OCI-LY7 (cell line): ENCODE measurements around the gene GALNT5. TPM values are rescaled to one million over a fixed set of nuclear protein-coding genes. Genes with fewer than 3 reads are reported as not detected.

Experiments used
- BruUV-seq: library from RNA; stranded (reverse); fragments of 400-500 nt; replicated peaks from 2 replicates; lab custom pipeline; 2021; lab: Mats Ljungman, UMichigan
- CTCF ChIA-PET: fragments of 300-600 bp; sonication (Branson Sonifier 250); formaldehyde crosslinking; loops from one replicate; lab custom pipeline; 2022; ENCODE audit warnings: antibody characterized with exemption; ENCODE audit not compliant: unreplicated experiment; lab: Charles Lee
- POLR2A ChIA-PET: fragments of 300-600 bp; sonication (Branson Sonifier 250); formaldehyde crosslinking; loops from one replicate; lab custom pipeline; 2022; ENCODE audit warnings: antibody characterized with exemption; lab: Charles Lee
- DNase-seq: peaks from one replicate; pipeline ENCODE4 v3.0.0-alpha.2; 2015; ENCODE audit warnings: low spot score
- H2AFZ ChIP-seq: fragments of 200-600 bp; sonication (generic), shearing (Covaris generic); 2 replicates; pipeline ENCODE4 v1.6.1; 2014; ENCODE audit warnings: mild to moderate bottlenecking, antibody characterized with exemption, low read length, moderate library complexity
- H3K27ac ChIP-seq: fragments of 200-600 bp; sonication (generic); 2 replicates; pipeline ENCODE4 v1.5.1; 2014; ENCODE audit warnings: mixed run types, low read depth, mild to moderate bottlenecking, moderate library complexity, low read length, inconsistent platforms; ENCODE audit not compliant: poor library complexity, severe bottlenecking
- H3K36me3 ChIP-seq: fragments of 200-600 bp; sonication (generic); 2 replicates; pipeline ENCODE4 v1.6.1; 2014; ENCODE audit warnings: mild to moderate bottlenecking, antibody characterized with exemption, low read length, moderate library complexity, mixed read lengths; ENCODE audit not compliant: insufficient read depth
- H3K4me1 ChIP-seq: fragments of 200-600 bp; sonication (generic); 2 replicates; pipeline ENCODE4 v1.5.1; 2014; ENCODE audit warnings: mild to moderate bottlenecking, low read length; ENCODE audit not compliant: insufficient read depth, poor library complexity, severe bottlenecking
- H3K4me2 ChIP-seq: fragments of 200-600 bp; sonication (generic); 2 replicates; pipeline ENCODE4 v1.6.1; 2014; ENCODE audit warnings: mild to moderate bottlenecking, low read length
- H3K4me3 ChIP-seq: fragments of 200-600 bp; sonication (generic); 2 replicates; pipeline ENCODE4 v1.5.1; 2014; ENCODE audit warnings: mild to moderate bottlenecking, low read depth, low read length; ENCODE audit not compliant: poor library complexity, severe bottlenecking
- H3K79me2 ChIP-seq: fragments of 200-600 bp; sonication (generic); 2 replicates; pipeline ENCODE4 v1.6.1; 2016; ENCODE audit warnings: low read depth, mild to moderate bottlenecking, low read length, moderate library complexity, mixed read lengths; ENCODE audit not compliant: insufficient read depth
- H3K9me2 ChIP-seq: fragments of 200-600 bp; sonication (generic); 2 replicates; pipeline ENCODE4 v1.6.1; 2016; ENCODE audit warnings: mild to moderate bottlenecking, low read length, mixed read lengths; ENCODE audit not compliant: insufficient read depth
- H3K9me3 ChIP-seq: fragments of 200-600 bp; sonication (generic); 2 replicates; pipeline ENCODE4 v1.6.1; 2014; ENCODE audit warnings: mild to moderate bottlenecking, mixed run types, low read length, mixed read lengths
- H4K20me1 ChIP-seq: fragments of 200-600 bp; sonication (generic); 2 replicates; pipeline ENCODE4 v1.6.1; 2014; ENCODE audit warnings: mild to moderate bottlenecking, antibody characterized with exemption, low read length, moderate library complexity, mixed read lengths; ENCODE audit not compliant: insufficient read depth
- EZH2phosphoT487 ChIP-seq: fragments of 200-600 bp; sonication (generic); IDR thresholded peaks from 2 replicates; pipeline ENCODE4 v1.6.1; 2018; ENCODE audit warnings: low read depth, borderline replicate concordance, mild to moderate bottlenecking, mixed run types, antibody characterized with exemption, low read length, moderate library complexity, mixed read lengths
- intact Hi-C: fragments of 100-400 bp; cut with micrococcal nuclease; formaldehyde crosslinking; loops from one replicate; pipeline ENCODE4 v1.10.0; 2022; ENCODE audit not compliant: unreplicated experiment
- total RNA-seq, 2 experiments: library from RNA; depleted of rRNA in 1 of 2; stranded (reverse); fragments of >200 nt in 1 of 2; shearing (Covaris generic) in 1 of 2; gene quantifications; 2 replicates each; pipeline ENCODE4 v1.2.3, GENCODE V29; 2014 to 2022
- TF ChIP-seq, protein P1 (sequence below): fragments of 200-600 bp; sonication (generic); conservative IDR thresholded peaks from 2 replicates; pipeline ENCODE4 v1.5.1; 2014; ENCODE audit warnings: mild to moderate bottlenecking, antibody characterized with exemption, low read length, moderate library complexity, mixed read lengths

Gene GALNT5
- total RNA-seq, 2 experiments from 2014 or later, result not detected

DNA sequence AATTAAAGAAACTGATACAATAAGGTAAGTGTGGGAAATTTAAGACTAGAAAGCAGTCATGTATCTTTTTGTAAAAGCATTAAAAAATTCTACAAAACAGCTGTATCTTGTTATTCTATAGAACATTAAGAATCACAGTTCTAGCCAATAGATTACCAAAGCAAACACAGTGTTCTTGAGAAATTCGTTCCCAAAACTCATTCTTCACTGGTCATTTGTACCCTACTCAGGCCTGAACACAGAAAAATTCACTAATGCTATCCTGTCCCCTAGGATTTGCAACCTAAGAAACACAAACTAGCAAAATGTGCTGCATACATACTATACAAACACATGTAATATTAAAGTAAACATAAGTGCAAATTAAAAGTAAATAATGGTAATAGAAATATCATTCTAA lies 39.0 kb downstream of the GALNT5 start:
- no peak overlapping the region for H3K4me2 ChIP-seq
- no peaks in the 10 kb centered on the region for H3K79me2 ChIP-seq
- CTCF ChIA-PET, result no interaction called here
- H3K4me3 ChIP-seq, result no peak overlapping the region
- H3K27ac ChIP-seq, result no peak overlapping the region
- no peaks in the 10 kb centered on the region for H3K9me3 ChIP-seq
- intact Hi-C loops, result no loop called here
- H3K9me2 ChIP-seq, result no peaks in the 10 kb centered on the region
- no peak for DNase-seq
- H3K36me3 ChIP-seq, result no peaks in the 10 kb centered on the region
- H4K20me1 ChIP-seq, result no peaks in the 10 kb centered on the region
- H2AFZ ChIP-seq, result no peak overlapping the region
- BruUV-seq, result no TSS peak
- no peaks in the 10 kb centered on the region for H3K4me1 ChIP-seq
- TF ChIP-seq, protein P1, sequence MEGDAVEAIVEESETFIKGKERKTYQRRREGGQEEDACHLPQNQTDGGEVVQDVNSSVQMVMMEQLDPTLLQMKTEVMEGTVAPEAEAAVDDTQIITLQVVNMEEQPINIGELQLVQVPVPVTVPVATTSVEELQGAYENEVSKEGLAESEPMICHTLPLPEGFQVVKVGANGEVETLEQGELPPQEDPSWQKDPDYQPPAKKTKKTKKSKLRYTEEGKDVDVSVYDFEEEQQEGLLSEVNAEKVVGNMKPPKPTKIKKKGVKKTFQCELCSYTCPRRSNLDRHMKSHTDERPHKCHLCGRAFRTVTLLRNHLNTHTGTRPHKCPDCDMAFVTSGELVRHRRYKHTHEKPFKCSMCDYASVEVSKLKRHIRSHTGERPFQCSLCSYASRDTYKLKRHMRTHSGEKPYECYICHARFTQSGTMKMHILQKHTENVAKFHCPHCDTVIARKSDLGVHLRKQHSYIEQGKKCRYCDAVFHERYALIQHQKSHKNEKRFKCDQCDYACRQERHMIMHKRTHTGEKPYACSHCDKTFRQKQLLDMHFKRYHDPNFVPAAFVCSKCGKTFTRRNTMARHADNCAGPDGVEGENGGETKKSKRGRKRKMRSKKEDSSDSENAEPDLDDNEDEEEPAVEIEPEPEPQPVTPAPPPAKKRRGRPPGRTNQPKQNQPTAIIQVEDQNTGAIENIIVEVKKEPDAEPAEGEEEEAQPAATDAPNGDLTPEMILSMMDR, result no peak
- no peak for TF ChIP-seq EZH2phosphoT487
- POLR2A ChIA-PET, result no interaction called here

DNA sequence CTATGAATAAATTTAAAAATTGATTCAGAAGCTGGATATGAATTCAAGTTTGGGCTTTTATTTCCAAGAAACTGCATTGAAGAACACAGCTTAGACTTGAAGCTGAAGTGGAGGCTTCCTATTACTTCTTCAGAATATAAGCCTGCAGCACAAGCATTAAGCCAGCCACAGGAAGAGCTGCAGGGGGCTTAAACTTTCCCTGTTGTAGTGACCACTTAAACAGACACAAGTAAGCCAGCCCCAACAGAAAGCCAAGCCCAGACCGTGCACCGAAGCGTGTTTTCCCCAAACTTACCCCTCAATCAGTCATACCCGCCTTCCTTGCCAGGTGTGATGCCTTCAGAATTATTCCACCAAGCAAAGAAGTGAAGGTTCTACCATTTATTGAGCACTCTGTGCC lies 39.5 kb downstream of the GALNT5 start:
- BruUV-seq, result no TSS peak
- Histone ChIP-seq H3K4me2 (no peak overlapping the region), H3K79me2 (no peaks in the 10 kb centered on the region), H3K36me3 (no peaks in the 10 kb centered on the region), H3K4me3 (no peak overlapping the region), H3K4me1 (no peaks in the 10 kb centered on the region), H3K9me2 (no peaks in the 10 kb centered on the region), H4K20me1 (no peaks in the 10 kb centered on the region), H3K9me3 (no peaks in the 10 kb centered on the region), H2AFZ (no peak overlapping the region), H3K27ac (no peak overlapping the region)
- ChIA-PET POLR2A (no interaction called here), CTCF (no interaction called here)
- intact Hi-C loops, result no loop called here
- TF ChIP-seq, protein P1, result no peak
- no peak for TF ChIP-seq EZH2phosphoT487
- DNase-seq, result no peak

DNA sequence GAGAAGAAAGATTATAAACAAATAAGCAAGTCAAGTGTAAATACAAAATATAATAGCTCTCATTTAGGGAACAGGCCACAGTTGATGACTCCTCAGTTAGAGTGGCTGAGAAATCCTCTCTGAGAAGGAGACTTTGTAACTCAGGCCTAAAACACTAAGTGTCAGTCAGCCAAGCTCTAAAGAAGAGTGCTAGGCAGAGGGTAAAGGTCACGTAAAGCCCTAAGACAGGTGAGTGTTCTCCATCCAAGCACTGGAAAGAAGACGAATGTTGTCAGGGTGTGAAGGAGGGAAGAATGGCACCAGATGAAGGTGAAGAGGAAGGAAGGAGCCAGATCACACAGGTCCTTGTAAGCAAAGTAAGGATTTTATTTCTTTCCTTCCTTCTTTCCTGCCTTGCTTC lies 43.8 kb downstream of the GALNT5 start:
- no peaks in the 10 kb centered on the region for H3K36me3 ChIP-seq
- H3K4me2 ChIP-seq, result no peak overlapping the region
- no peaks in the 10 kb centered on the region for H3K9me2 ChIP-seq
- H2AFZ ChIP-seq, result no peak overlapping the region
- H3K27ac ChIP-seq, result no peak overlapping the region
- intact Hi-C loops, result loop anchor here (5.0 kb wide), 3 partner anchors 191 to 706 kb away; no protein-coding TSS in a partner anchor
- no TSS peak for BruUV-seq
- DNase-seq, result no peak
- no peaks in the 10 kb centered on the region for H3K4me1 ChIP-seq
- H3K79me2 ChIP-seq, result no peaks in the 10 kb centered on the region
- no peaks in the 10 kb centered on the region for H3K9me3 ChIP-seq
- H4K20me1 ChIP-seq, result no peaks in the 10 kb centered on the region
- no peak for TF ChIP-seq EZH2phosphoT487
- TF ChIP-seq, protein P1, result no peak
- no peak overlapping the region for H3K4me3 ChIP-seq
- ChIA-PET CTCF (interaction anchor here (1.6 kb wide), 1 partner anchor 191 kb away, joined by 9 read pairs; no protein-coding TSS in a partner anchor), POLR2A (interaction anchor here (0.9 to 1.1 kb wide), 2 partner anchors 13 to 15 kb away, joined by 3 to 4 read pairs; no protein-coding TSS in a partner anchor)
